ENCODE data around the gene ZNF280A.

GRCh38 chr22:22465782-22466181, 54.3 kb downstream of the ZNF280A start:
- no peak for TF ChIP-seq EZH2 (IDR thresholded peaks at IDR 0.05; ENCODE audit: low read depth, unreplicated experiment)
- TF ChIP-seq CTCF (conservative IDR thresholded peaks at IDR 0.05; ENCODE audit: low read depth in 2 of 2) = no peak
- TF ChIP-seq CREB1 (CRISPR knock-in tag; IDR thresholded peaks at IDR 0.05; ENCODE audit: low read depth) = no peak
- TF ChIP-seq REST (IDR thresholded peaks at IDR 0.05; ENCODE audit: unreplicated experiment) = no peak
- no peak for TF ChIP-seq EZH2phosphoT487 (IDR thresholded peaks at IDR 0.05; ENCODE audit: unreplicated experiment)
- TF ChIP-seq POLR2AphosphoS5 (IDR thresholded peaks at IDR 0.05; ENCODE audit: low read depth) = no peak
- no peak for TF ChIP-seq ZNF114 (CRISPR knock-in tag; IDR thresholded peaks at IDR 0.05)
- no peak for TF ChIP-seq NANOG (IDR thresholded peaks at IDR 0.05; ENCODE audit: borderline replicate concordance)
- TF ChIP-seq STAT1 (IDR thresholded peaks at IDR 0.05; ENCODE audit: unreplicated experiment) = no peak
- TF ChIP-seq ZNF462 (CRISPR knock-in tag; IDR thresholded peaks at IDR 0.05) = no peak
- TF ChIP-seq JUNB (IDR thresholded peaks at IDR 0.05; ENCODE audit: unreplicated experiment) = no peak
- no peak for TF ChIP-seq ETS1 (IDR thresholded peaks at IDR 0.05)
- TF ChIP-seq ZNF331 (CRISPR knock-in tag; IDR thresholded peaks at IDR 0.05; ENCODE audit: low read depth) = no peak

Measured in GM23338 (cell line).